Mesenchymal stem cell (in vitro differentiated cells and primary cell): Measurements from ENCODE around the gene CREB3L4.

ENCODE experiments used
- DNase-seq: peaks from one replicate; pipeline ENCODE4 v3.0.0-alpha.2; 2013
- H2AFZ ChIP-seq: one replicate; pipeline ENCODE4 v1.6.1; 2013; ENCODE audit warnings: low read depth, mild to moderate bottlenecking, control low read depth, inconsistent platforms, low read length, moderate library complexity
- H2AK5ac ChIP-seq: 2 replicates; pipeline ENCODE4 v1.6.1; 2013; ENCODE audit warnings: low read length, moderate library complexity, mild to moderate bottlenecking, inconsistent platforms; ENCODE audit not compliant: severe bottlenecking
- H2BK120ac ChIP-seq: one replicate; pipeline ENCODE4 v1.6.1; 2013; ENCODE audit warnings: low read depth, mild to moderate bottlenecking, inconsistent platforms, low read length, moderate library complexity
- H2BK12ac ChIP-seq, 2 experiments: one replicate each; pipeline ENCODE4 v1.6.1; 2013; ENCODE audit warnings: inconsistent platforms in 2 of 2, low read length in 2 of 2, mild to moderate bottlenecking in 2 of 2, moderate library complexity in 2 of 2, control low read depth in 1 of 2
- H2BK15ac ChIP-seq: one replicate; pipeline ENCODE4 v1.6.1; 2013; ENCODE audit warnings: mild to moderate bottlenecking, low read depth, inconsistent platforms; ENCODE audit not compliant: poor library complexity, severe bottlenecking
- H2BK5ac ChIP-seq: 2 replicates; pipeline ENCODE4 v1.6.1; 2013; ENCODE audit warnings: low read depth, mild to moderate bottlenecking, low read length, control low read depth, inconsistent platforms; ENCODE audit not compliant: poor library complexity, severe bottlenecking
- H3K14ac ChIP-seq, 2 experiments: one replicate each; pipeline ENCODE4 v1.6.1; 2013; ENCODE audit warnings: inconsistent platforms in 2 of 2, low read length in 2 of 2, control low read depth in 1 of 2, mild to moderate bottlenecking in 1 of 2, moderate library complexity in 1 of 2
- H3K18ac ChIP-seq, 2 experiments: one replicate each; pipeline ENCODE4 v1.6.1; 2013; ENCODE audit warnings: inconsistent platforms in 2 of 2, low read length in 2 of 2, control low read depth in 1 of 2, low read depth in 1 of 2, mild to moderate bottlenecking in 1 of 2
- H3K23ac ChIP-seq, 2 experiments: one replicate each; pipeline ENCODE4 v1.6.1; 2013; ENCODE audit warnings: inconsistent platforms in 2 of 2, low read length in 2 of 2, mild to moderate bottlenecking in 2 of 2, moderate library complexity in 2 of 2, control low read depth in 1 of 2
- H3K27ac ChIP-seq: 2 replicates; pipeline ENCODE4 v1.5.1; 2013; ENCODE audit warnings: mild to moderate bottlenecking, moderate library complexity, low read length, control low read depth, inconsistent platforms; ENCODE audit not compliant: poor library complexity, severe bottlenecking
- H3K27me3 ChIP-seq, 2 experiments: 2 replicates each; pipeline versions ENCODE4 v1.6.1 to v1.7.0; 2013; ENCODE audit warnings: low read length in 2 of 2, mild to moderate bottlenecking in 2 of 2, moderate library complexity in 2 of 2, control low read depth in 1 of 2, inconsistent platforms in 1 of 2; ENCODE audit not compliant: control insufficient read depth in 1 of 2, insufficient read depth in 1 of 2
- H3K36me3 ChIP-seq, 2 experiments: 2 replicates each; pipeline versions ENCODE4 v1.6.1 to v1.7.0; 2013; ENCODE audit warnings: low read length in 2 of 2, control low read depth in 1 of 2, inconsistent platforms in 1 of 2, low read depth in 1 of 2, mild to moderate bottlenecking in 1 of 2; ENCODE audit not compliant: insufficient read depth in 2 of 2, control insufficient read depth in 1 of 2
- H3K4ac ChIP-seq, 2 experiments: one replicate each; pipeline ENCODE4 v1.6.1; 2013; ENCODE audit warnings: inconsistent platforms in 2 of 2, low read length in 2 of 2, mild to moderate bottlenecking in 2 of 2, moderate library complexity in 2 of 2, control low read depth in 1 of 2, low read depth in 1 of 2
- H3K4me1 ChIP-seq: 2 replicates; pipeline ENCODE4 v1.6.1; 2013; ENCODE audit warnings: low read depth, low read length, control low read depth; ENCODE audit not compliant: control insufficient read depth, insufficient read depth
- H3K4me2 ChIP-seq: 2 replicates; pipeline ENCODE4 v1.6.1; 2013; ENCODE audit warnings: low read length, mild to moderate bottlenecking, inconsistent platforms; ENCODE audit not compliant: poor library complexity, severe bottlenecking
- H3K4me3 ChIP-seq, 2 experiments: 2 replicates each; pipeline versions ENCODE4 v1.5.1 to v1.7.0; 2013; ENCODE audit warnings: low read length in 2 of 2, mild to moderate bottlenecking in 2 of 2, control low read depth in 1 of 2, low read depth in 1 of 2; ENCODE audit not compliant: insufficient read depth in 1 of 2
- H3K79me1 ChIP-seq: replicated peaks from 2 replicates; pipeline ENCODE4 v1.6.1; 2013; ENCODE audit warnings: mild to moderate bottlenecking, control low read depth, low read length, inconsistent platforms; ENCODE audit not compliant: poor library complexity, severe bottlenecking
- H3K9ac ChIP-seq: 2 replicates; pipeline ENCODE4 v1.7.0; 2013; ENCODE audit warnings: mild to moderate bottlenecking, low read length, moderate library complexity
- H3K9me3 ChIP-seq: 2 replicates; pipeline ENCODE4 v1.7.0; 2013; ENCODE audit warnings: mild to moderate bottlenecking, low read length; ENCODE audit not compliant: control insufficient read depth
- H4K8ac ChIP-seq: one replicate; pipeline ENCODE4 v1.6.1; 2013; ENCODE audit warnings: inconsistent platforms, mild to moderate bottlenecking, low read length, moderate library complexity
- H4K91ac ChIP-seq: one replicate; pipeline ENCODE4 v1.6.1; 2013; ENCODE audit warnings: mild to moderate bottlenecking, low read length, inconsistent platforms
- WGBS: methylation state at CpG from one replicate; pipeline ENCODE4 v1.1.7; 2013; ENCODE audit warnings: mixed read lengths; 5-methylcytosine and 5-hydroxymethylcytosine counted together

The CREB3L4 gene

GRCh38 chr1:153987621-153988020, 19.9 kb downstream of the CREB3L4 start:
- Histone ChIP-seq H3K4me2 (no peak overlapping the region), H3K79me1 (peaks cover 8% of the 10 kb centered on the region), H3K18ac (no peak overlapping the region), H3K9me3 (no peaks in the 10 kb centered on the region), H2BK120ac (no peak overlapping the region), H2BK12ac (no peak overlapping the region), H3K4ac (no peak overlapping the region), H2BK15ac (no peak overlapping the region), H3K27me3 (no peaks in the 10 kb centered on the region), H3K36me3 (peaks cover 12 to 32% of the 10 kb centered on the region in 2 experiments), H4K8ac (no peak overlapping the region), H3K4me3 (no peak overlapping the region), H4K91ac (no peak overlapping the region), H3K23ac (no peak overlapping the region), H3K27ac (no peak overlapping the region), H2AK5ac (no peak overlapping the region), H3K14ac (no peak overlapping the region), H3K9ac (peak overlapping the region; percentile 94), H3K4me1 (peaks cover 2% of the 10 kb centered on the region), H2BK5ac (no peak overlapping the region), H2AFZ (no peak overlapping the region)
- DNase-seq = no peak
- 90% methylated on average over 7 of the region's 8 CpGs for WGBS

GRCh38 chr1:153990468-153991150, 22.9 kb downstream of the CREB3L4 start, which contains the start of gene RPS27:
TSS of gene RPS27 (plus strand) at chr1:153990762. CDS start at chr1:153990797, 35 bp downstream.
- Histone ChIP-seq H2BK15ac (no peak within 1 kb of the TSS), H3K36me3 (peaks cover 20 to 42% of the 10 kb centered on the region in 2 experiments), H3K4me3 (peak within 1 kb of the TSS; percentile 82 to 93), H3K27me3 (no peaks in the 10 kb centered on the region), H2AK5ac (peak within 1 kb of the TSS; percentile 90), H2BK5ac (peak within 1 kb of the TSS; percentile 81), H3K14ac (peak within 1 kb of the TSS in 1 of 2 experiments; percentile 74), H3K27ac (peak within 1 kb of the TSS; percentile 89), H3K9ac (peak within 1 kb of the TSS; percentile 98), H3K9me3 (no peaks in the 10 kb centered on the region), H3K4ac (peak within 1 kb of the TSS; percentile 92 to 96), H2BK120ac (peak within 1 kb of the TSS; percentile 77), H4K91ac (peak within 1 kb of the TSS; percentile 77), H2AFZ (no peak within 1 kb of the TSS), H3K23ac (no peak within 1 kb of the TSS), H3K18ac (peak within 1 kb of the TSS; percentile 85 to 98), H3K4me1 (no peaks in the 10 kb centered on the region), H4K8ac (peak within 1 kb of the TSS; percentile 81), H3K79me1 (no peaks in the 10 kb centered on the region), H3K4me2 (peak within 1 kb of the TSS; percentile 48), H2BK12ac (no peak within 1 kb of the TSS)
- WGBS = under 1% methylated on average over 27 of the region's 36 CpGs
- peak; percentile 98 for DNase-seq

- 16% methylated on average over 7 of the region's 9 CpGs for WGBS
- Histone ChIP-seq H3K36me3 (peaks cover 20 to 44% of the 10 kb centered on the region in 2 experiments), H2AFZ (no peak overlapping the region), H2BK12ac (no peak overlapping the region), H3K27me3 (no peaks in the 10 kb centered on the region), H3K14ac (no peak overlapping the region), H2BK120ac (no peak overlapping the region), H3K9ac (peak overlapping the region; percentile 98), H3K4ac (peak overlapping the region in 1 of 2 experiments; percentile 92), H3K27ac (no peak overlapping the region), H3K23ac (no peak overlapping the region), H2AK5ac (no peak overlapping the region), H3K4me3 (peak overlapping the region; percentile 82 to 93), H4K8ac (peak overlapping the region; percentile 69), H3K18ac (peak overlapping the region in 1 of 2 experiments; percentile 85), H2BK15ac (no peak overlapping the region), H3K4me2 (peak overlapping the region; percentile 48), H2BK5ac (no peak overlapping the region), H4K91ac (no peak overlapping the region), H3K9me3 (no peaks in the 10 kb centered on the region), H3K4me1 (no peaks in the 10 kb centered on the region), H3K79me1 (no peaks in the 10 kb centered on the region)
- DNase-seq = no peak
Observed at GRCh38 chr1:153991151-153991630, 23.5 kb downstream of the CREB3L4 start.

- Histone ChIP-seq H2AFZ (no peak overlapping the region), H3K27me3 (no peaks in the 10 kb centered on the region), H3K4ac (no peak overlapping the region), H3K27ac (no peak overlapping the region), H3K4me3 (peak overlapping the region in 1 of 2 experiments; percentile 93), H2BK15ac (no peak overlapping the region), H2BK5ac (no peak overlapping the region), H3K14ac (no peak overlapping the region), H3K79me1 (no peaks in the 10 kb centered on the region), H3K9ac (peak overlapping the region; percentile 98), H3K36me3 (peaks cover 20 to 44% of the 10 kb centered on the region in 2 experiments), H3K18ac (no peak overlapping the region), H2AK5ac (no peak overlapping the region), H2BK12ac (no peak overlapping the region), H4K8ac (no peak overlapping the region), H3K9me3 (no peaks in the 10 kb centered on the region), H2BK120ac (no peak overlapping the region), H3K23ac (no peak overlapping the region), H4K91ac (no peak overlapping the region), H3K4me2 (peak overlapping the region; percentile 68), H3K4me1 (no peaks in the 10 kb centered on the region)
- 86% methylated on average over 2 of the region's 2 CpGs for WGBS
- DNase-seq = no peak
Observed at GRCh38 chr1:153991806-153992205, 24.1 kb downstream of the CREB3L4 start.
